Right forelimb (tissue), 1 donor: Measurements from ENCODE around the gene ANKS1A.
"Not testable (repeated sequence)": the region's sequence is repeated elsewhere in the genome, so short reads cannot be mapped to it uniquely, and the experiment has no call there.

Experiments used
- DNase-seq: peaks from one replicate; pipeline ENCODE4 v3.0.0-alpha.2; 2018

ANKS1A gene

DNA sequence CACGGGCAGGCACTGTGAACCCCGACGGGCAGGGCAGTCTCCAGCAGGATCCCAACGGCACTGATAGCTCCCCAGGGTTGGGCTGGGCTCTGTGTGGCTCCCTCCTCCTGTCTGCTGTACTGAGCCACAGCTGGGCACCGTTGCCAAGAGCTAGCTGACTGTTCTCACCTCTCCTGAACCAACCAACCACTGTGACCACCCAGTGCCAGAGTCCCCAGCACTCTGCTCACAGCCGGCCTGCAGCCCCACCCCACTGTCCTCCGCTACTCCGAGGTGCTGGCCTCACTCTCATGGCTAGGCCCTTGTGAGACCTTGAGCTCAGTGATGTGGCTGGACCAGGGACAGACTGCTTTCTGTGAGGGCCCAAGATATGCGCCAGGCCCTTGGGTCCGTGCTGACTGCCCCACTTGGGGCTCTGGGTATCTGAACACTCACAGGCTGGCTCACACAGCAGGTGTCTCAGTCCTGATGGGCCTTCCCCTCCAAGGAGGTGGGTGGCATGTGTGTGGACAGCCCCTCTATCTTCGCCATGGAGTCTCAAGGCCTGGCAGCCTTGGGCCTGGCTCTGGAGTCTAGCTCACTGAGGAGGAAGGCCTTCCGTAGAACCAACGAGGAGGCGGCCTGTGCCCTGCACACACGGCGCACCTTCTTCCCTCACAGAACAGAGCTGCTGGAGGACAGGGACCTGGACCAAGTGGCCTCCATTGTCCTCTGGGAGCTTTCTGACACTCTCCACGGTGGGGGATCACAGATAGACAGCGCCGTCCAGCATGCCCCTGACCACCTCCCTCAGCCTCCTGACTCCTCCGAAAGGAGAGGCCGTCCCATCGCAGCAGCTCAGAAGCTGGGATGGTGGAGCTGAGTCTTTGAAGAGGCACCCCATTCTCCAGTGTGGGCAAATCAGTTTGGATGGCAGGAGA, 198.6 kb downstream of the ANKS1A start:
- DNase-seq, result no peak

DNA sequence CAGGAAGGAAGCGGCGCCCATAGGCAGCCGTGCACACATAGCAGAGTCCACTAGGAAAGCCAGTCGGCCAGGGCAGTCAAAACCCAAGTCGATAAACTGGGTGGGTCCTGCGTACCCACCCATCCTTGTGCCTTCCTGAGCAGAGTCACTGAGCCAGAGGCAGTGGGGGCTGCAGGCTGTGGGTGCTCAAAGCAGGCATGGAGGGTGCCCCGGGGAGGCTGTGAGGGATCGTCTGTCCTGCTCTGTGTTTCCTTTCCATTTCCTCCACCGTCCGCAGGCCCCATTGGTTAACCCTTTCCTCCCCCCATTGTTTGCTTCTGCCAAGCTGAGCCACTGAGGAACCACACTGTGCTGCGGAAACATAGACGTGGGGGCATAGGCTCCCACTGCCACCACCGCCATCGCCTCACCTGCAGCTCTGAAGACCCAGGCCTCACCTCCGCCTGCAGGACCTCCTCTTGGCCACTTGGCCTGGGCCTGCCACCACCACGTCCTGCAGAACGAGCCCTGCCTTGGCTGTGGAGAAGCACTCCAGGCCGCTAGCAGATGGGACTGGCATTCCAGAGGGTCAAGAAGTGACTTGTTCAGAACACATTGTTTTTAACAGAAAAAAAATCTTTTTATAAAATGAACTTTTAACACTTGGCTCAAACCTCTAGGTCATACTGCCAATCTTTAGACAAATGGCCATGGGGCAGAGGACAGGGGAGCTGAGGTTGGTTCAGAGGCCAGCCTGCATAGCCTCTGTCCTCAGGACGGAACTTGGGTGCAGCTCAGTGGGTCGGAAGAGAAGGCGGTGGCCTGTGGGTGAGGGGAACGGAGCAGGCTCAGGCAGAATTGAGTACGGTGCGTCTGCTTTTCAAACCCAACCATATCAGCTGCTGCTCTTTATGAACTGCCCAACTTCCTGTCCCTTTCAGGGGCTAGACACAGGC, 199.5 kb downstream of the ANKS1A start:
- no peak for DNase-seq

DNA sequence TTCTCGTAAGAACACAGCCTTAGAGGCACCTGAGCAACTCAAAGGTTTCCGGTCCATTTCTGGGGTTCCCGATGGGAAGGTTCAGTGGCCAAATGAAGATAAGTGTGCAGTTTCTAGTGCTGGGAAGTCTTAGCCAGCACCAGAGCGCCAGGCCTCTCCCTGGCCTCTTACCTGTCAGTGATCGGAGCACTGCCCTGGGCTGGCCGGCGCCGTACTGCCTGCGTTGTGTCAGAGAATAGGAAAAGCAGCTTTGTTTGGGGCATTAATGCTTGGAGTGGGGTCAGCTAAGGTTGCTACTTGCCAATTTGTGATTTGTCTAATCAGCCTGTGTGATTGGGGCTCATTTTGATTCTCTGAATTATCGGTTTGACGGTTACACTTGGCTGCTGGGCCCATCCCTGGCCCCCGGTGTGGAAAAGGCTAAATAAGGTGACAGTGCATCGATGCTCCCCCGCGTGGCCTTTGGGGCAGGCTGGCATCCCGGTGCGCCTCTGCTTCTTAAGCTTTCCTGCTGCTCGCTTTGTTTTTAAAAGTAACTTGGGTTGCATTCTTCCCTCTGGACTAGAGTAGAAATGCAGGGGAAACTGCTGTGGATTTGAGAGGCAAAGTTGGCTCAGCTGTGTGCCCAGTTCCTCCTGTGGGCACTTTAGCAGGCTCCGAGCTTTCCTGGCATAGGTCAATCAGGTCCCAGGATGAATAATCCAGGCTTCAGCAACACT, 200.3 kb downstream of the ANKS1A start:
- no peak for DNase-seq

DNA sequence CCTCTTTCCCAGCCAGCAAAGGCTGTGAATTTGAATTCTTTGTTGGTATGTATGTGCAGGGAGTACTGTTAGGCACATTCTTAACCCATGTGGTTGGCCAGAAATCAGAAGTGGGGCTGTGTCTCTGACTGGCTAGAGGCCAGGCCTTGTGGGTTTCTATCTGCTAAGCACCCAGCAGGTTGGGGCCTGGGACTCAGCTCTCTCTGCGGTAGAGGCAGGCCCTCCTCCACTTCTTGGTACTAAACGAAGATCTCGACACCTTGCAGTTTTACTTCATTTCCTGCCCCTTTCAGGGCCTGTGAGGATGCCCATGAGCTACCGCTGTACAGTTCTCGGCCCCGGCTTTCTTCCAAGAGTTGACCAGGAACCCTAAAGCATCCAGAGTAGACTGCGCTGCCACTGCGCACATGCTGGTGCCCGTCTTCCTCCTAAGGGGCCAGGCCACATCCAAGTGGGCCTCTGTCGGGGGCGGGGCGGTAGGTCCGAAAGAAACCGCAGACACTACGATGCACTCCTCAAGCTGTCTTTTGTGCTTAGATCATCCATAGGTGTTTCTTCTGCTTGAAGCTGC, 201.0 kb downstream of the ANKS1A start:
- no peak for DNase-seq

DNA sequence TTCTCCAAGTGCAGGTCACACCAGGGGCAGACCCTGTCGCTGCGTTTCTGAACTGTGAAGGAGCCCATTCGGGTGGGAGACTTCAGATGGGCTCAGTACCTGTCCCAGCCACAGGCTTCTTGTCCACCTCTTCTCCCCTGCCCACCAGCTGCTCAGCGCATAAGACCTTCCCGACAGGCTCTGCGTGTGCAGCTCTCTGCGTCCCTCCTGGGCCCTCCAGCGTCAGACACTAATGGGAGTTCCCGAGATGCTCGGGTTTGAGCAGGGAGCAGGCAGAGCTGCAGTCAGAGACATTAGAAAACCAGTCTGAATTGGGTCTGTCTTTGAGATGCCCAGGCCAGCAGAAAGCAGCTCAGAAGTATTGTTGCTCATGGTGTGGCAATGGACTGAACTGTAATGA, 201.7 kb downstream of the ANKS1A start:
- no peak for DNase-seq

DNA sequence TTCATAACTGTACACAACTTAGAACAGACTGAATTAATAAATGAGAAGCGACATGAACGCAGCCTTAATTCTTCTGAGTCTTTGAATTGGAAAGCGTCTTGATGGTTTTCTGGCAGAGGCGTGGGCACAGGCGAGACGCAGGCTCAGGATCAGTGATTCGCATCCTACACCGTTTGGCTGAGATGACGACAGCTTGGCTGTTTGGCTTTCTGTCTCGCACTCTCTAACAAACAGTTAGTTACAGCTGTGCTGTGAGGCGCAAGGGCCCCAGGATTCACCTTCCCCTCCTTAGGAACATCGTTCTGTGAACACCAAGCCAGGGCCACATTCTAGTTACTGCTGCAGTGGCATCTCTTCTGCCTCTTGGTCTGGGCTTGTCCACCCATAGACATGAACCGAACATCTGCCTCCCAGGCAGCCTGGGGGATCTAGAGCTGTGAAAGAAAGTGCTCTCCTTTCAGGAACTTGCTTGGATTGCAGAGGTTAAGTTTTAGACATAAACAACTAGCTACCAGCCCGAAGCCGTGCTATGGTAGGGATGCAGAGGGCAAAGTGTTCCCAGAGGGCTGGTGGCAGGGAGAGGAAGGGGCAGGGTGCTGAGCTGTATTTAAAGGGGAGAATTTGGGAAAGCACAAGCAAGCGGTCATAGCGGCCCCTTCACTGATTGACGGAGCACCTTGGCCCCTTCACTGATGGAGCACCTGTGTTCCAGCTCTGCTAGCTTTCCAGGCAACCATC, 202.5 kb downstream of the ANKS1A start:
- no peak for DNase-seq

DNA sequence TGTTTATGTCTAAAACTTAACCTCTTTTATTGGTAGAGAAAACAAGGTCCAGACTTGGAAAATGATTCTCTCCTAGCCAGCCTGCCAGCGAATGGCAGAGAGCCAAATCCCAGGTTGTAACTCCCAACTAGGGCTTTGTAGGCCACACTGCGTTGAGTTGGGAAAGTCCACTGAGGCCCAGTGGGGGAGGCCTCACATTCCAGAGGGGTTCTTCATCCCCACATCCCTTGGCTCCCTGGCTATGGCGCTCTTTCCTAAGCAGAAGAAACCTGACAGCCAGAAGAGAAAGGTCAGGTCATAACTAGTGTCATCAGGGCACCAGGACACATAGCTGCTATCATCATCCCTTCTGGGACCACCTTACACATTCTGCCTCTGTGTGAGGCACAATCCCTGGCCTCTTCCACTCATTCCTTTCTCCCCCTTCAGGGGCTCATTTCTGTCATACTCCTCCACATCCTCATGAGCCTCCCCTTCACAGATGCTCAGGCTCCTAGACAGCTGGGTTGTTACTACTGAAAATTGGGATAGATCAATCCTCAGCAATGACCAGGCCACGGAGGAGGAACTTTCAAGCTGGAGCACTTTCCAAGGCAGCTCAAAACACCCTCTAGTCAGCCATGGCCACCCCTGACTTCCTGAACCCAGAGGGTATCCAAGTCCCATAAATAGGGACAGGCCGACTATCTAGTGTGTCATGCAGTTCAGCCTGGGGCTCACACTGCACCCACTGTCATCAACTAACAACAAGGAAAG, 203.5 kb downstream of the ANKS1A start:
- no peak for DNase-seq

DNA sequence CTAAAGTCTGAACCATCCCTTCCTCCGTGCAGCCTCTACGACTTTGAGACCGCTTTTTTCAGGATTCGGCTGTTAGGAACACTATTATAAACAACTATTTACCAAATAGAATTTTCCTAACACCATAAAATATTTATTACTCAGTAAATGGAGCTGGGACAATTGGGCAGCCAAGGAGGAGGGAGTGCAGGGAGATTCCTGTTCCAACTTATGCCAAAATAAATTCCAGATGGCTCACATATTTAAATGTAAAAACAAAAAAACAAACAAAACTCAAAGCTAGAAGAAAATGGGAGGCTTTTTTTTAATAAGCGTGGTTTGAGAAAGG, 204.0 kb downstream of the ANKS1A start:
- DNase-seq, result no peak

DNA sequence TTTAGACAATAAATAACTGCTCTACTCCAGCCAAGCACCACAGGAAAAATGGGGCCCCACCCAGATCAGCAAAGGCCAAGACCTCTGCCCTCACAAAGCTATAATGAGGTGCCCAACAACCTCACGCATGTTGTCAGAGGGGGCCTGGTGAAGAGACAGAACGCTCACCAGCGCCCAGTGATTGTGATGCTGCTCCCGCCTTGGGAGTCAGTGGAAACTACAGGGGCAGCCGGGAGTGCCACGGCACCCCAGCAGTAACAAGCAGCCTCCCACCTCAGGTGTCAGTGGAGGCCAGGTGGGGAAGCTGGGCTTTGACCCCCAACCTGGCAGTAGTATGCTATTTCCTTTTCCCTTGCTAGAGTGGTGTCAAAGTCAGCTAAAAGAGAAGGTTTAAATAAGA, 204.7 kb downstream of the ANKS1A start:
- DNase-seq, result no peak

DNA sequence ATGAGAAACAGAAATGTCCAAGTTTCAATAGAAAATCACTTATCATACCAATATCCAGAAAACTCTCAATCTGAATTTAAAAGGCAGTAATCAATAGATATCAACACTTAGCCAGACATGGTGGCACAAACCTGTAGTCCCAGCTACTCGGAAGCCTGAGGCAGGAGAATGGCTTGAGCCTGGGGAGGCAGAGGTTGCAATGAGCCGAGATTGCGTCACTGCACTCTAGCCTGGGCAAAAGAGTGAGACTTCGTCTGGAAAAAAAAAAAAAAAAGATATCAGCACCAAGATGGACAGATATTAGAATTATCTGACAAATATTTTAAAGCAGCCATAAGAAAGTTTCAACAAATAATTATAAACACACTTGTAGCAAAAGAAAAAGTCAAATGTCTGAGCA, 205.1 kb downstream of the ANKS1A start:
- no peak for DNase-seq

DNA sequence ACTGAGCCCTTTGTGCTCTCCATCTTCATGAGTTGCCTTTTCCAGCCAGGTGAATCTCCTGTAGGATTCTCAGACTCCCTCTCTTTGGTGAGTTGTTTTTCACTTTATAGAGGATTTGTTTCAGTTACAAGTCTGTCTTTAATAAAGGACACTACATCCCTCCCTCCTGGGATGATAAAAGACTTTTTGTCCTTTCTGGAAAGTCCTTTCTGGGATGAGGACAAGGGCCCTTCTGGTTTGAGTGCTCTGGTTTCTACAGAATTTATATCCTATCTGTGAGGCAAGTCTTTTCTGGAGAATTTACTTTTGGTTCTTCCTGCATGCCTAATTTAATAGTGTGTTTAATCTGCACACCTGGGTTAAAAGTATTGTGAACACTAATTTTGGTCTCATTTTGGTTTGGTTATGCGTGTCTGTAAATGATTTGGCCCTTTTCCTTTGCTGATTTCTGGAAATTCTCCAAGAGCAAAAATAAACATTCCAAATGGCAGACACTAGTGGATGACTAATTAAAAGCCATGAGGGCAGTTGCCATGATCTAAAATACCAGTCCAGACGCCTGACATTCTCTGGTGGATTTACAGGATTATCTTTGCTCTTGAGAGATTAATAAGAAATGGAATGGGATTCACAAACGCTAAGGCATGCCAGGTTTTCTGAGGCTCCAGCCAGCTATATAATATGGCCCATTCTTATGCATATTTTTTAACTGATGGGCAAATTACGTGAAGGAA, 207.2 kb downstream of the ANKS1A start:
- no peak for DNase-seq

DNA sequence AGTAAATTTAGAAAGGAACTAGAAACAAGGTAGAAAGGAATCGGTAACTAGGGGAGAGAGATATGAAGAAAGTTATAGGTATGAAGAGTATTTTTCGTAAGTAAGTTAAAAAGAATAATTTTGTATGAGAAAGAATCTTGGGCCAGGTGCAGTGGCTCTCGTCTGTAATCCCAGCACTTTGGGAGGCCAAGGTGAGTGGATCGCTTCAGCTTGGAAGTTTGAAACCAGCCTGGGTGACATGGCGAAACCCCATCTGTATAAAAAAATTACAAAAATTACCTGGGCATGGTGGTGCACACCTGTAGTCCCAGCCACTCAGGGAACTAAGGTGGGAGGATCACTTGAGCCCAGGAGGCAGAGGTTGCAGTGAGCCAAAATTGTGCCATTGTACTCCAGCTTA, 210.1 kb downstream of the ANKS1A start:
- no peak for DNase-seq

DNA sequence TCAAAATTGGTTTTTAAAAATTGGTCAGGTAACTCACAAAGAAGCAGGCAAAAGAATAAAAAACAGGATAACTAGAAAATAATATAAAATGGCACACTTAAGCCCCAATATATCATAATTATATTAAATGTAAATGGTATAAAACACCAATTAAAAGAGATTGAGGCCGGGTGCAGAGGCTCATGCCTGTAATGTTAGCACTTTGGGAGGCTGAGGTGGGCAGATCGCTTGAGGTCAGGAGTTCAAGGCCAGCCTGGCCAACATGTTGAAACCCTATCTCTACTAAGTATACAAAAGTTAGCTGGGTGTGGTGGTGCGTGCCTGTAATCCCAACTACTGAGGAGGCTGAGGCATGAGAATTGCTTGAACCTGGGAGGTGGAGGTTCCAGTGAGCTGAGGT, 216.0 kb downstream of the ANKS1A start:
- no peak for DNase-seq

DNA sequence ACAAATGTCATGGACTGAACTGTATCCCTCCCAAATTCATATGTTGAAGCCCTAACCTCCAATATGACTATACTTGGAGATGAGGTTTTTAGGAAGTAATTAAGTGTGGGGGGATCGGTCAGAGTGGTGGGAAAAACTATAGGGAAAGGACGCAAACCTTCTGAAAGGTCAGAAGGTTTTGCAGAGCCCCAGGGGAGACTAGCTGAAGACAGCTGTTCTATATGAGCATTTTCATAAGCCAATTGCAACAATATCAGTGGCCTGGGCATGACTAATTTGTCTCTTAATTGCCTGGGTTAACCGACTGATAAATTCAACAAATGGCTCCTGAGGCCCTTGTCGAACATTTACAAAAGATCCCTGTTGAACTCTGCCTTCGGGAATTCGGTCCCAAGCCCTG, 217.0 kb downstream of the ANKS1A start:
- DNase-seq, result not testable (repeated sequence)

DNA sequence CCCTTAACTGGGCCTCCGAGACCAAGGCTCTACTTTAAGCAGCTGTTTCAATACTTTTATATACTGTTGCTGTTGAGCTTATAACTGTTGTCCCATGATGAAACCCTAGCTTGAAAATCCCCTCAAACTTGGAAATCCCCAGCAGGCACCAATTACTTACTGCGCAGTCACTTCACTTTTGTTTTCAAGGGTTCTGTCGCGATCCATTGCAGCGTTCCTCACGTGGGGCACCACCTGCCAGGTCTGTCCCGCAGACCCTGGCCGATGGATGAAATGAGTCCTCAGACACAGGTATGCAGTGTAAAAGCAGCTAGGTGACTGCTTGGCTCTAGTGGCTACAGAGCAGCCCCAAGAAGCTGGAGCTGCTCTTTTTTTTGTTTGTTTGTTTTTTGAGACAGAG, 218.2 kb downstream of the ANKS1A start:
- not testable (repeated sequence) for DNase-seq

DNA sequence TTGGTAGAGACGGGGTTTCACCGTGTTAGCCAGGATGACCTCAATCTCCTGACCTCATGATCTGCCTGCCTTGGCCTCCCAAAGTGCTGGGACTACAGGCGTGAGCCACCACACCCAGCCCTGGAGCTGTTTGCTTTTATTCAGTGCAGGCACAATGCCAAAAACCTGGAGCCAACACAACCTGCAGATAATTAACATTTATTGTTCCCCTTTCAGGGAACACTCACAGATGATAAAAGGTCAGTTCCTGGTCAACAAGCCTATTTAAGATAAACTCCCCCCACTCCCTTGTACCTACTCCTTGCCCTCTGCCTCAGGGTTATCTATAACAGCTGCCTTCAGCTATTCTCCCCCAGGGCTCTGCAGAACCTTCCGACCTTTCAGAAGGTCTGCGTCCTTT, 218.7 kb downstream of the ANKS1A start:
- not testable (repeated sequence) for DNase-seq

DNA sequence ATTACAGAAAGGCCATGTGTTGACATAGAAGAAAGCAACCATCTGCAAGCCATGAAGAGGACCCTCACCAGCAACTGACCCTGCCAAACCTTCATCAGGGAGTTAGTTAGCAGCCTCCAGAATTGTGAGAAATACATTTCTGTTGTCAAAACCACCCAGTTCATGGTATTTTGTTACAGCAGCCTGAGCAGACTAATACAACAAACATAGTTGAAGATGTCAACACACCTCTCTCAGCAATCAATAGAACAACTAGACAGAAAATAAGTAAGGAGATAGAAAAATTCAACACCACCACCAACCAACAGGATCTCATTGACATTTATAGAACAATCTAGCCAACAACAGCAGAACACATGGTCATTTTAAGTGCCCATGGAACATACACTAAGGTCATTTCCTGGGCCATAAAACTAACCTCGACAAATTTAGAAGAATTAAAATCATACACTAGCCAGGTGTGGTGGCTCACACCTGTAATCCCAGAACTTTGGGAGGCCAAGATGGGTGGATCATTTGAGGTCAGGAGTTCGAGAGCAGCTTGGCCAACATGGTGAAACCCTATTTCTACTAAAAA, 219.3 kb downstream of the ANKS1A start:
- no peak for DNase-seq

DNA sequence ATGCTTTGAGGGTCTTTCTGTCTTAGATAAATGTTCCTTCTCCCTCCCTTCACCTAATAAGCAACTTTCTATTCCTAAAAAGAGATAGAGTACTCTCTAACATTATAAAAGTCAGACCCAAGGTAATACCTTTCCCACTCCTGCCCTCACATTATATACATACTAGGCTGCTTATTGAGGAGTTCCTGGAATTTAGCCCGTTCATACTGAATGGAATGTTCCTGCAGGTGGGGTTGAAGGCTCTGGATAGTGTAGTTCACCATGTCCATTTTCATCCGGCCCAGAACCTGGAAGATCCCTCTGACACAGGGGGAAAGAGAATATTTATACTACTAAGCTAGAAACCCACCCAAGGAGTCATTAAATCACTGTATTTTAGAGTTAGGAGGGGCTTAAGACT, 231.7 kb downstream of the ANKS1A start:
- no peak for DNase-seq

DNA sequence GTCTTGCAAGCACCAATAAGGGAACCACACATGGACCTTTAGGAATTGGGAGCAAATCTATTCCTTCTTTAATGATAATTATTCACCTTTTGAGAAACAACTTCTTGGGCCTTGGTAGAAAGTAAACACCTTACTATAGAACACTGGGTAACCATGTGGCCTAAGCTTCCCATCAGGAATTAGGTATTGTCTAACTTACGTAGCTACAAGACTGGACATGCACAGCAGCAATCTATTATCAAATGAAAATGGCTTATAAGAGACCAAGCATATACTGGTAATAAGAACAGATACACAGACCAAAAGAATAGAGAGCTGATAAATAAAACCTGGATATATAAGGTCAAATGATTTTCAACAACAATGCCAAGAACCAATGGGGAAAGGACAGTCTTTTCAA, 235.3 kb downstream of the ANKS1A start:
- DNase-seq, result no peak

DNA sequence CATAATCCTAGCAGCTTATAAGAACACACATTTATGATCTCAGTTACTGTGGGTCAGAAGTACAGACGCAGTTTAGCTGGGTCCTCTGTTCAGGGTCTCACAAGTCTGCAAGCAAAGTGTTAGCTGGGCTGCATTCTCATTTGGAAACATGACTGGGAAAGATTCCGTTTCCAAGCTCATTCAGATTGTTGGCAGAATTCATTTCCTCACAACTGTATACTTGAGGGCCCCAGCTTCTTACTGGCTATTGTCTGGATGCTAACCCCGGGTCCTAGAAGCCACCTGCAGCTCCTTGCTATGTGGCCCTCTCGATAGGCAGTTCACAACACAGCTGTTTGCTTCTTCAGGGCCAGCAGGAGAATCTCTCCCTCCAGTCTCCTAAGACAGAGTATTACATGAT, 239.0 kb downstream of the ANKS1A start:
- DNase-seq, result no peak
